Hepatocyte (in vitro differentiated cells): ENCODE results near the gene C2CD5. TPM values are rescaled to one million over a fixed set of nuclear protein-coding genes. Genes with fewer than 3 reads are reported as not detected.

ENCODE experiments used
- DNase-seq: peaks from one replicate; pipeline ENCODE4 v3.0.0-alpha.2; 2016; ENCODE audit warnings: low spot score
- H2AFZ ChIP-seq: fragments of 200-600 bp; sonication (generic); 2 replicates; pipeline ENCODE4 v1.6.0; 2016; ENCODE audit warnings: antibody characterized with exemption, mild to moderate bottlenecking
- H3K27ac ChIP-seq: fragments of 200-600 bp; sonication (generic); 2 replicates; pipeline ENCODE4 v1.5.1; 2016; ENCODE audit warnings: mild to moderate bottlenecking
- H3K27me3 ChIP-seq: fragments of 200-600 bp; sonication (generic); 2 replicates; pipeline ENCODE4 v1.6.1; 2016
- H3K36me3 ChIP-seq: fragments of 200-600 bp; sonication (generic); replicated peaks from 2 replicates; pipeline ENCODE4 v1.5.1; 2016; ENCODE audit warnings: low read depth; ENCODE audit not compliant: insufficient read depth
- H3K4me1 ChIP-seq: fragments of 200-600 bp; sonication (generic); 2 replicates; pipeline ENCODE4 v1.5.1; 2016; ENCODE audit warnings: mild to moderate bottlenecking, moderate library complexity; ENCODE audit not compliant: insufficient read depth
- H3K4me2 ChIP-seq: fragments of 200-600 bp; sonication (generic); 2 replicates; pipeline ENCODE4 v1.6.0; 2016
- H3K4me3 ChIP-seq: fragments of 200-600 bp; sonication (generic); 2 replicates; pipeline ENCODE4 v1.5.1; 2016; ENCODE audit warnings: mild to moderate bottlenecking
- H3K79me2 ChIP-seq: fragments of 200-600 bp; sonication (generic); 2 replicates; pipeline ENCODE4 v1.6.0; 2017; ENCODE audit warnings: mild to moderate bottlenecking
- H3K9me2 ChIP-seq: fragments of 200-600 bp; sonication (generic); replicated peaks from 2 replicates; pipeline ENCODE4 v1.6.0; 2017; ENCODE audit warnings: mild to moderate bottlenecking; ENCODE audit not compliant: insufficient read depth
- H3K9me3 ChIP-seq: fragments of 200-600 bp; sonication (generic); 2 replicates; pipeline ENCODE4 v1.5.1; 2016; ENCODE audit warnings: low read depth, mild to moderate bottlenecking
- H4K20me1 ChIP-seq: fragments of 200-600 bp; sonication (generic); 2 replicates; pipeline ENCODE4 v1.6.0; 2016; ENCODE audit warnings: mild to moderate bottlenecking; ENCODE audit not compliant: insufficient read depth, poor library complexity, severe bottlenecking
- CTCF ChIP-seq: fragments of 200-600 bp; sonication (generic); IDR thresholded peaks from 2 replicates; pipeline ENCODE4 v1.5.1; 2016; ENCODE audit warnings: antibody characterized with exemption, mild to moderate bottlenecking; ENCODE audit not compliant: poor library complexity
- EZH2 ChIP-seq: fragments of 200-600 bp; sonication (generic); IDR thresholded peaks from 2 replicates; pipeline ENCODE4 v1.6.1; 2016; ENCODE audit warnings: antibody characterized with exemption, mild to moderate bottlenecking, borderline replicate concordance
- EZH2phosphoT487 ChIP-seq: fragments of 200-600 bp; sonication (generic); IDR thresholded peaks from one replicate; pipeline ENCODE4 v1.6.1; 2018; ENCODE audit warnings: antibody characterized with exemption, mild to moderate bottlenecking, low read depth, moderate library complexity; ENCODE audit not compliant: unreplicated experiment, severe bottlenecking
- WGBS: methylation state at CpG from one replicate; pipeline ENCODE4 v1.1.6; 2016; ENCODE audit warnings: low lambda C conversion rate; ENCODE audit errors: missing lambda C conversion rate; 5-methylcytosine and 5-hydroxymethylcytosine counted together
- polyA plus RNA-seq: library from polyadenylated mRNA; unstranded; fragments of >200 nt; fragmentation: Nextera tagmentation; extraction: Ambion mirVana; gene quantifications from 2 replicates; pipeline ENCODE4 v1.2.1, GENCODE V29; 2016
- total RNA-seq: library from RNA; depleted of rRNA; stranded (reverse); fragments of >200 nt; gene quantifications from 2 replicates; pipeline ENCODE4 v1.2.3, GENCODE V29; 2014

C2CD5 gene
- total and polyA plus RNA-seq, 2 experiments from 2014 or later = 7.3 to 20.5 TPM

- no peaks in the 10 kb centered on the region for H3K79me2 ChIP-seq
- no peak overlapping the region for H3K4me3 ChIP-seq
- no peaks in the 10 kb centered on the region for H4K20me1 ChIP-seq
- H3K4me1 ChIP-seq = no peaks in the 10 kb centered on the region
- no peaks in the 10 kb centered on the region for H3K27me3 ChIP-seq
- H2AFZ ChIP-seq = no peak overlapping the region
- no peak overlapping the region for H3K4me2 ChIP-seq
- H3K27ac ChIP-seq = no peak overlapping the region
- no peak for DNase-seq
- no peaks in the 10 kb centered on the region for H3K36me3 ChIP-seq
- H3K9me2 ChIP-seq = no peaks in the 10 kb centered on the region
- H3K9me3 ChIP-seq = no peaks in the 10 kb centered on the region
- WGBS = 100% methylated on average over 1 of the region's 1 CpG
- TF ChIP-seq EZH2 = no peak
- TF ChIP-seq CTCF = no peak
- TF ChIP-seq EZH2phosphoT487 = no peak
Observed at GRCh38 chr12:22461786-22462185, 82.6 kb downstream of the C2CD5 start.

GRCh38 chr12:22459838-22460490, 84.4 kb downstream of the C2CD5 start:
- DNase-seq = peak; percentile 72
- 32% methylated on average over 3 of the region's 3 CpGs for WGBS
- no peaks in the 10 kb centered on the region for H3K79me2 ChIP-seq

GRCh38 chr12:22458298-22458937, 85.9 kb downstream of the C2CD5 start:
- 93% methylated on average over 6 of the region's 6 CpGs for WGBS
- H3K79me2 ChIP-seq = no peaks in the 10 kb centered on the region
- H3K4me3 ChIP-seq = no peak overlapping the region
- no peaks in the 10 kb centered on the region for H3K27me3 ChIP-seq
- H3K27ac ChIP-seq = no peak overlapping the region
- H3K36me3 ChIP-seq = no peaks in the 10 kb centered on the region
- no peak for TF ChIP-seq CTCF
- no peak overlapping the region for H3K4me2 ChIP-seq
- no peaks in the 10 kb centered on the region for H3K9me3 ChIP-seq
- no peak overlapping the region for H2AFZ ChIP-seq
- no peak for DNase-seq
- H3K4me1 ChIP-seq = no peaks in the 10 kb centered on the region
- H3K9me2 ChIP-seq = no peaks in the 10 kb centered on the region
- no peaks in the 10 kb centered on the region for H4K20me1 ChIP-seq

More at GRCh38 chr12:22459838-22460490, 84.4 kb downstream of the C2CD5 start:
- H4K20me1 ChIP-seq = no peaks in the 10 kb centered on the region
- no peak overlapping the region for H3K4me2 ChIP-seq
- no peaks in the 10 kb centered on the region for H3K9me3 ChIP-seq
- no peak for TF ChIP-seq EZH2
- TF ChIP-seq CTCF = peak; percentile 60
- TF ChIP-seq EZH2phosphoT487 = no peak
- no peaks in the 10 kb centered on the region for H3K9me2 ChIP-seq
- H3K4me1 ChIP-seq = no peaks in the 10 kb centered on the region
- no peak overlapping the region for H3K4me3 ChIP-seq
- H3K36me3 ChIP-seq = no peaks in the 10 kb centered on the region
- no peaks in the 10 kb centered on the region for H3K27me3 ChIP-seq
- H2AFZ ChIP-seq = no peak overlapping the region
- no peak overlapping the region for H3K27ac ChIP-seq
